NCI-H748 (cell line): ENCODE data around the gene B4GALT5.
"Not testable (repeated sequence)": the region's sequence is repeated elsewhere in the genome, so short reads cannot be mapped to it uniquely, and the experiment has no call there.

Source experiments
- DNase-seq: peaks from one replicate; lab custom pipeline; 2025; ENCODE audit not compliant: unreplicated experiment; lab: John Stamatoyannopoulos, UW

B4GALT5 gene

GRCh38 chr20:49737260-49737659 lies 23.6 kb upstream of the B4GALT5 start:
- DNase-seq: no peak

- DNase-seq: no peak
Observed at GRCh38 chr20:49729780-49730179, 16.1 kb upstream of the B4GALT5 start.

- DNase-seq: no peak
Observed at GRCh38 chr20:49727894-49728885, 14.5 kb upstream of the B4GALT5 start.

- DNase-seq: no peak
Observed at GRCh38 chr20:49727478-49727877, 13.8 kb upstream of the B4GALT5 start.

- DNase-seq: no peak
Observed at GRCh38 chr20:49725694-49726093, 12.0 kb upstream of the B4GALT5 start.

- not testable (repeated sequence) for DNase-seq
Observed at GRCh38 chr20:49725224-49725606, 11.5 kb upstream of the B4GALT5 start.

GRCh38 chr20:49724408-49725223 lies 10.9 kb upstream of the B4GALT5 start:
- DNase-seq: no peak

GRCh38 chr20:49723758-49724157 lies 10.1 kb upstream of the B4GALT5 start:
- not testable (repeated sequence) for DNase-seq

GRCh38 chr20:49721326-49721725 lies 7.6 kb upstream of the B4GALT5 start:
- not testable (repeated sequence) for DNase-seq

- DNase-seq: no peak
Observed at GRCh38 chr20:49715466-49715865, 1.8 kb upstream of the B4GALT5 start.

GRCh38 chr20:49712996-49713752 lies 504 bp downstream of the B4GALT5 start:
- peak; percentile 68 for DNase-seq

GRCh38 chr20:49712646-49712995 lies 1.1 kb downstream of the B4GALT5 start:
- DNase-seq: no peak

- no peak for DNase-seq
Observed at GRCh38 chr20:49712118-49712517, 1.6 kb downstream of the B4GALT5 start.

GRCh38 chr20:49711667-49711987 lies 2.1 kb downstream of the B4GALT5 start:
- DNase-seq: no peak

- no peak for DNase-seq
Observed at GRCh38 chr20:49710971-49711666, 2.6 kb downstream of the B4GALT5 start.

GRCh38 chr20:49707118-49707517 lies 6.6 kb downstream of the B4GALT5 start:
- no peak for DNase-seq

GRCh38 chr20:49706630-49707091 lies 7.0 kb downstream of the B4GALT5 start:
- DNase-seq: no peak

- not testable (repeated sequence) for DNase-seq
Observed at GRCh38 chr20:49705893-49706292, 7.8 kb downstream of the B4GALT5 start.

- DNase-seq: no peak
Observed at GRCh38 chr20:49705358-49705757, 8.3 kb downstream of the B4GALT5 start.

- DNase-seq: peak; percentile 46
Observed at GRCh38 chr20:49704932-49705336, 8.7 kb downstream of the B4GALT5 start.

GRCh38 chr20:49701916-49702315 lies 11.8 kb downstream of the B4GALT5 start:
- DNase-seq: no peak
